GM12878 (cell line): Measurements from ENCODE around the gene SLC9B1. TPM values are rescaled to one million over a fixed set of nuclear protein-coding genes. Genes with fewer than 3 reads are reported as not detected.

Experiments used
- ATAC-seq: fragments of 200-7000 bp; cut with Tn5 transposase; 3 replicates; pipeline ENCODE4 v1.9.1; 2020; ENCODE audit warnings: mild to moderate bottlenecking, moderate library complexity
- BruUV-seq: library from RNA; stranded (reverse); fragments of 400-500 nt; replicated peaks from 2 replicates; lab custom pipeline; 2021; lab: Mats Ljungman, UMichigan
- CTCF ChIA-PET: fragments of 300-600 bp; sonication (Branson Sonifier 250); formaldehyde crosslinking; extraction: SDS; loops from one replicate; lab custom pipeline; 2021; ENCODE audit warnings: inconsistent platforms; lab: Yijun Ruan, JAX
- POLR2A ChIA-PET: fragments of 350-600 bp; formaldehyde crosslinking; extraction: SDS; loops from one replicate; lab custom pipeline; 2021; ENCODE audit warnings: inconsistent platforms; lab: Charles Lee
- RAD21 ChIA-PET: fragments of 300-600 bp; sonication (Branson Sonifier 250); formaldehyde crosslinking; loops from one replicate; lab custom pipeline; 2023; ENCODE audit warnings: antibody characterized with exemption; ENCODE audit not compliant: unreplicated experiment; lab: Charles Lee
- SMC1A ChIA-PET: fragments of 300-600 bp; sonication (Branson Sonifier 250); formaldehyde crosslinking; loops from one replicate; lab custom pipeline; 2023; ENCODE audit not compliant: unreplicated experiment, uncharacterized antibody; lab: Charles Lee
- DNase-seq: peaks from one replicate; pipeline ENCODE4 v3.0.0-alpha.2; 2011; ENCODE audit warnings: low read depth, low spot score
- FAIRE-seq: peaks from 3 replicates; lab custom pipeline; 2011; peaks lifted over from hg19 to GRCh38; lab: Jason Lieb, UNC
- H2AFZ ChIP-seq: 2 replicates; pipeline ENCODE4 v1.6.0; 2011; ENCODE audit warnings: low read depth, low read length, control low read depth; ENCODE audit not compliant: control insufficient read depth
- H3K27ac ChIP-seq: 2 replicates; pipeline ENCODE4 v1.5.1; 2011; ENCODE audit warnings: control low read depth; ENCODE audit not compliant: control insufficient read depth, insufficient read depth
- H3K27me3 ChIP-seq, 2 experiments: replicated peaks in 1 of 2; 2 replicates each; pipeline versions ENCODE4 v1.6.0 to v1.6.1; 2011; ENCODE audit warnings: low read length in 1 of 2; ENCODE audit not compliant: control insufficient read depth in 2 of 2, insufficient read depth in 2 of 2
- H3K36me3 ChIP-seq, 2 experiments: 2 replicates each; pipeline ENCODE4 v1.5.1; 2011; ENCODE audit warnings: low read length in 1 of 2; ENCODE audit not compliant: control insufficient read depth in 2 of 2, insufficient read depth in 2 of 2
- H3K4me1 ChIP-seq: 2 replicates; pipeline ENCODE4 v1.6.1; 2011; ENCODE audit warnings: mild to moderate bottlenecking, low read length, moderate library complexity, mixed read lengths; ENCODE audit not compliant: control insufficient read depth, insufficient read depth
- H3K4me2 ChIP-seq: 2 replicates; pipeline ENCODE4 v1.6.0; 2011; ENCODE audit warnings: control low read depth; ENCODE audit not compliant: control insufficient read depth, insufficient read depth
- H3K4me3 ChIP-seq: fragments of 200-600 bp; sonication (generic); 2 replicates; pipeline ENCODE4 v1.5.1; 2016
- H3K79me2 ChIP-seq: 2 replicates; pipeline ENCODE4 v1.6.0; 2011; ENCODE audit warnings: low read length; ENCODE audit not compliant: control insufficient read depth, insufficient read depth
- H3K9ac ChIP-seq: 2 replicates; pipeline ENCODE4 v1.8.0; 2011; ENCODE audit warnings: low read length, control low read depth, mixed read lengths; ENCODE audit not compliant: control insufficient read depth, insufficient read depth
- H3K9me3 ChIP-seq: replicated peaks from 3 replicates; pipeline ENCODE4 v1.5.1; 2011; ENCODE audit warnings: mild to moderate bottlenecking, low read length; ENCODE audit not compliant: control insufficient read depth, insufficient read depth
- H4K20me1 ChIP-seq: 2 replicates; pipeline ENCODE4 v1.6.0; 2011; ENCODE audit not compliant: control insufficient read depth, insufficient read depth
- ASH2L ChIP-seq: fragments of 300-600, 200-600 bp; sonication (generic); IDR thresholded peaks from 2 replicates; pipeline ENCODE4 v1.6.1; 2017; ENCODE audit warnings: low read depth, mild to moderate bottlenecking, borderline replicate concordance
- ATF7 ChIP-seq: fragments of 450-650 bp; IDR thresholded peaks from 2 replicates; pipeline ENCODE4 v1.6.1; 2016; ENCODE audit warnings: low read depth, mild to moderate bottlenecking
- DPF2 ChIP-seq: fragments of 450-650 bp; IDR thresholded peaks from 2 replicates; pipeline ENCODE4 v1.6.1; 2017; ENCODE audit warnings: mild to moderate bottlenecking
- E2F4 ChIP-seq: IDR thresholded peaks from 2 replicates; pipeline ENCODE4 v1.6.1; 2012; ENCODE audit warnings: low read depth, low read length, improper control_type of control experiment
- IRF3 ChIP-seq: fragments of 450-650 bp; IDR thresholded peaks from 2 replicates; pipeline ENCODE4 v1.6.1; 2014; ENCODE audit warnings: mild to moderate bottlenecking
- MXI1 ChIP-seq: fragments of 150-350 bp; IDR thresholded peaks from 2 replicates; pipeline ENCODE4 v1.6.1; 2011; ENCODE audit warnings: low read depth, mild to moderate bottlenecking, inconsistent platforms, low read length, improper control_type of control experiment
- PBX3 ChIP-seq: IDR thresholded peaks from 2 replicates; pipeline ENCODE4 v1.6.1; 2011; ENCODE audit warnings: mild to moderate bottlenecking, low read depth, low read length, moderate library complexity; ENCODE audit not compliant: insufficient replicate concordance
- RUNX3 ChIP-seq: IDR thresholded peaks from 2 replicates; pipeline ENCODE4 v1.6.1; 2012; ENCODE audit warnings: low read length, inconsistent platforms
- SMAD1 ChIP-seq: fragments of 450-650 bp; IDR thresholded peaks from 2 replicates; pipeline ENCODE4 v1.6.1; 2018; ENCODE audit warnings: mild to moderate bottlenecking, low read depth; ENCODE audit not compliant: partially characterized antibody
- SPI1 ChIP-seq: IDR thresholded peaks from 2 replicates; pipeline ENCODE4 v1.6.1; 2011; ENCODE audit warnings: low read depth, mild to moderate bottlenecking, low read length, moderate library complexity, borderline replicate concordance; ENCODE audit not compliant: insufficient read depth
- STAT3 ChIP-seq: IDR thresholded peaks from 2 replicates; pipeline ENCODE4 v1.6.1; 2011; ENCODE audit warnings: low read depth, low read length, improper control_type of control experiment
- ZBTB33 ChIP-seq: fragments of 450-650 bp; IDR thresholded peaks from 2 replicates; pipeline ENCODE4 v1.6.1; 2017; ENCODE audit warnings: mild to moderate bottlenecking
- ZNF274 ChIP-seq: IDR thresholded peaks from one replicate; pipeline ENCODE4 v1.8.0; 2011; ENCODE audit not compliant: insufficient read length, insufficient read depth
- in situ Hi-C: fragments of 300-500 bp; cut with MboI; formaldehyde crosslinking; loops from 9 replicates; pipeline ENCODE4 v1.14.3; 2018; ENCODE audit warnings: mixed read lengths
- intact Hi-C: fragments of 100-400 bp; cut with micrococcal nuclease; formaldehyde crosslinking; loops from one replicate; pipeline ENCODE4 v1.14.2; 2022; ENCODE audit not compliant: unreplicated experiment
- polyA plus RNA-seq, 11 experiments: library from polyadenylated mRNA; depleted of rRNA in 4 of 11; unstranded in 6 of 11; stranded (reverse) in 5 of 11; fragments of >200 nt; fragmentation: Nextera tagmentation in 4 of 11; fragmentation: Illumina TruSeq in 1 of 11; extraction: Ambion mirVana in 4 of 11; extraction: Trizol in 1 of 11; gene quantifications; 1 replicate in 1 of 11; 2 replicates in 10 of 11; pipeline versions ENCODE4 v1.2.1 to v1.2.3, GENCODE V29; 2011 to 2016; ENCODE audit warnings: inconsistent platforms in 2 of 11, missing spikeins in 2 of 11, low read depth in 1 of 11
- total RNA-seq, 4 experiments: library from RNA; depleted of rRNA in 3 of 4; stranded (reverse); fragments of >200 nt in 3 of 4; fragmentation: Illumina TruSeq in 1 of 4; extraction: Trizol in 1 of 4; gene quantifications; 2 replicates each; pipeline versions ENCODE4 v1.2.1 to v1.2.3, GENCODE V29; 2013 to 2021

SLC9B1 gene
- total and polyA plus RNA-seq, 10 of the 15 experiments (the other 5 are each of a cell fraction or from before 2014, with no cell fraction given) = 1.0 to 3.5 (median 1.8) TPM

- TF ChIP-seq E2F4 = no peak
- no peak for TF ChIP-seq IRF3
- no peak for TF ChIP-seq ZBTB33
Measured at GRCh38 chr4:103018391-103019307, 856 bp downstream of the SLC9B1 start (continued).

GRCh38 chr4:103012551-103012950 is 7.0 kb downstream of the SLC9B1 start:
- ATAC-seq (no peak), FAIRE-seq (no peak), DNase-seq (no peak)
- POLR2A ChIA-PET = no interaction called here
- H3K4me2 ChIP-seq = no peak overlapping the region
- no peak overlapping the region for H3K4me3 ChIP-seq
- no peaks in the 10 kb centered on the region for H3K9me3 ChIP-seq
- no TSS peak for BruUV-seq
- intact Hi-C loops = no loop called here
- H3K9ac ChIP-seq = no peak overlapping the region
- RAD21 ChIA-PET = interaction anchor here (0.6 to 1.1 kb wide), 3 partner anchors 31 to 392 kb away, joined by 3 to 10 read pairs (median 3); no protein-coding TSS in a partner anchor
- H2AFZ ChIP-seq = no peak overlapping the region
- no peaks in the 10 kb centered on the region for H3K79me2 ChIP-seq
- no peaks in the 10 kb centered on the region for H3K36me3 ChIP-seq
- SMC1A ChIA-PET = interaction anchor here (0.8 to 3.1 kb wide), 8 partner anchors 67 to 588 kb away, joined by 3 to 10 read pairs (median 4); no protein-coding TSS in a partner anchor
- CTCF ChIA-PET = interaction anchor here (1.0 to 2.6 kb wide), 6 partner anchors 13 to 393 kb away, joined by 3 to 12 read pairs (median 4); partner anchors contain the start of gene BDH2
- H4K20me1 ChIP-seq = no peaks in the 10 kb centered on the region
- H3K27ac ChIP-seq = no peak overlapping the region
- H3K4me1 ChIP-seq = no peaks in the 10 kb centered on the region
- no peaks in the 10 kb centered on the region for H3K27me3 ChIP-seq
- in situ Hi-C loops = loop anchor here (25.0 kb wide), 1 partner anchor 200 kb away; no protein-coding TSS in a partner anchor
- TF ChIP-seq PBX3 = no peak
- TF ChIP-seq ATF7 = no peak
- TF ChIP-seq STAT3 = no peak
- TF ChIP-seq ASH2L = no peak
- no peak for TF ChIP-seq RUNX3
- TF ChIP-seq MXI1 = no peak
- no peak for TF ChIP-seq DPF2
- TF ChIP-seq SPI1 = no peak
- TF ChIP-seq SMAD1 = no peak
- no peak for TF ChIP-seq ZNF274
